ENCODE measurements around the gene NXT1.
"Not testable (repeated sequence)": the region's sequence is repeated elsewhere in the genome, so short reads cannot be mapped to it uniquely, and the experiment has no call there.

The NXT1 gene

GRCh38 chr20:23341073-23341472 is 9.5 kb upstream of the NXT1 start:
- no peak for DNase-seq (ENCODE audit: extremely low spot score)
- ChIA-PET CTCF (interaction anchor here (0.6 to 3.7 kb wide), 6 partner anchors 9 to 650 kb away, joined by 3 to 24 read pairs (median 4); partner anchors contain the start of gene NXT1), POLR2A (interaction anchor here (1.9 to 3.7 kb wide), 3 partner anchors 9 to 650 kb away, joined by 6 to 39 read pairs (median 11); partner anchors contain the start of gene NXT1)
- TF ChIP-seq FOXM1 (IDR thresholded peaks at IDR 0.05; ENCODE audit: borderline replicate concordance) (no peak), TARDBP (IDR thresholded peaks at IDR 0.05) (no peak), LEF1 (IDR thresholded peaks at IDR 0.05; ENCODE audit: borderline replicate concordance) (no peak), HDGF (IDR thresholded peaks at IDR 0.05; ENCODE audit: borderline replicate concordance) (no peak), SP1 (IDR thresholded peaks at IDR 0.05) (no peak), NFRKB (IDR thresholded peaks at IDR 0.05) (no peak)

DNA sequence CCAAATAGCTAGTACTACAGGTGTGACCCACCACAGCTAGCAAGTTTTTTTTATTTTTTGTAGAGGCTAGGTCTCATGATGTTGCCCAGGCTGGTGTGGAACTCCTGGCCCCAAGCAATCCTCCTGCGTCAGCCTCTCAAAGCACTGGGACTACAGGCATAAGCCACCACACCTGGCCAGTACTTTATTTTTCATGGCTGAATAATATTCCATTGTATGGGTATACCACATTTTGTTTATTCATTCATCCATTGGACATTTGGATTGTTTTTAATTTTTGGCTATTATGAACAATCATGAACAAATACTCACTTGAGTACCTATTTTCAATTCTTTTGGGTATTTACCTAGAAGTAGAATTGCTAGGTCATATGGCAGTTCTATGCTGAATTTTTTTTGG is 7.0 kb upstream of the NXT1 start:
- no peak for TF ChIP-seq ELF4 (IDR thresholded peaks at IDR 0.05)
- TF ChIP-seq FOXA1 (IDR thresholded peaks at IDR 0.05) = no peak
- no peak for TF ChIP-seq TARDBP (IDR thresholded peaks at IDR 0.05)
- TF ChIP-seq SP1 (IDR thresholded peaks at IDR 0.05) = no peak
- TF ChIP-seq ZNF384 (IDR thresholded peaks at IDR 0.05) = no peak
- no peak for TF ChIP-seq CTBP1 (IDR thresholded peaks at IDR 0.05; ENCODE audit: borderline replicate concordance)
- no peak for TF ChIP-seq LEF1 (IDR thresholded peaks at IDR 0.05; ENCODE audit: borderline replicate concordance)
- no peak for TF ChIP-seq HDGF (IDR thresholded peaks at IDR 0.05; ENCODE audit: borderline replicate concordance)
- no peak for TF ChIP-seq L3MBTL2 (conservative IDR thresholded peaks at IDR 0.05)
- TF ChIP-seq ARNT (IDR thresholded peaks at IDR 0.05) = no peak
- no peak for TF ChIP-seq NFRKB (IDR thresholded peaks at IDR 0.05)
- no peak for TF ChIP-seq SUZ12 (IDR thresholded peaks at IDR 0.05)
- no peak for TF ChIP-seq FOXM1 (IDR thresholded peaks at IDR 0.05; ENCODE audit: borderline replicate concordance)
- TF ChIP-seq BHLHE40 (IDR thresholded peaks at IDR 0.05; ENCODE audit: borderline replicate concordance) = no peak
- TF ChIP-seq, protein P1, sequence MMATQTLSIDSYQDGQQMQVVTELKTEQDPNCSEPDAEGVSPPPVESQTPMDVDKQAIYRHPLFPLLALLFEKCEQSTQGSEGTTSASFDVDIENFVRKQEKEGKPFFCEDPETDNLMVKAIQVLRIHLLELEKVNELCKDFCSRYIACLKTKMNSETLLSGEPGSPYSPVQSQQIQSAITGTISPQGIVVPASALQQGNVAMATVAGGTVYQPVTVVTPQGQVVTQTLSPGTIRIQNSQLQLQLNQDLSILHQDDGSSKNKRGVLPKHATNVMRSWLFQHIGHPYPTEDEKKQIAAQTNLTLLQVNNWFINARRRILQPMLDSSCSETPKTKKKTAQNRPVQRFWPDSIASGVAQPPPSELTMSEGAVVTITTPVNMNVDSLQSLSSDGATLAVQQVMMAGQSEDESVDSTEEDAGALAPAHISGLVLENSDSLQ (IDR thresholded peaks at IDR 0.05) = no peak
- no peak for TF ChIP-seq FOXK2 (IDR thresholded peaks at IDR 0.05)
- CTCF ChIA-PET = no interaction called here

GRCh38 chr20:23344336-23344735 is 6.3 kb upstream of the NXT1 start:
- ChIA-PET CTCF (no interaction called here), POLR2A (no interaction called here)
- TF ChIP-seq NFRKB (IDR thresholded peaks at IDR 0.05) (no peak), FOXM1 (IDR thresholded peaks at IDR 0.05; ENCODE audit: borderline replicate concordance) (no peak), ELF4 (IDR thresholded peaks at IDR 0.05) (no peak), LEF1 (IDR thresholded peaks at IDR 0.05; ENCODE audit: borderline replicate concordance) (no peak), BHLHE40 (IDR thresholded peaks at IDR 0.05; ENCODE audit: borderline replicate concordance) (no peak), SP1 (IDR thresholded peaks at IDR 0.05) (no peak), HDGF (IDR thresholded peaks at IDR 0.05; ENCODE audit: borderline replicate concordance) (no peak), TARDBP (IDR thresholded peaks at IDR 0.05) (no peak), ARNT (IDR thresholded peaks at IDR 0.05) (no peak), SUZ12 (IDR thresholded peaks at IDR 0.05) (no peak), FOXK2 (IDR thresholded peaks at IDR 0.05) (no peak), CTBP1 (IDR thresholded peaks at IDR 0.05; ENCODE audit: borderline replicate concordance) (no peak), L3MBTL2 (conservative IDR thresholded peaks at IDR 0.05) (no peak), FOXA1 (IDR thresholded peaks at IDR 0.05) (no peak), ZNF384 (IDR thresholded peaks at IDR 0.05) (no peak)
- TF ChIP-seq, protein P1 (IDR thresholded peaks at IDR 0.05) = no peak
- DNase-seq (ENCODE audit: extremely low spot score) = no peak

More for the DNA sequence above, 7.0 kb upstream of the NXT1 start:
- POLR2A ChIA-PET = no interaction called here
- DNase-seq (ENCODE audit: extremely low spot score) = no peak

GRCh38 chr20:23346002-23346401 is 4.6 kb upstream of the NXT1 start:
- POLR2A ChIA-PET = no interaction called here
- CTCF ChIA-PET = interaction anchor here (0.5 kb wide), 1 partner anchor 73 kb away, joined by 3 read pairs; no protein-coding TSS in a partner anchor

DNA sequence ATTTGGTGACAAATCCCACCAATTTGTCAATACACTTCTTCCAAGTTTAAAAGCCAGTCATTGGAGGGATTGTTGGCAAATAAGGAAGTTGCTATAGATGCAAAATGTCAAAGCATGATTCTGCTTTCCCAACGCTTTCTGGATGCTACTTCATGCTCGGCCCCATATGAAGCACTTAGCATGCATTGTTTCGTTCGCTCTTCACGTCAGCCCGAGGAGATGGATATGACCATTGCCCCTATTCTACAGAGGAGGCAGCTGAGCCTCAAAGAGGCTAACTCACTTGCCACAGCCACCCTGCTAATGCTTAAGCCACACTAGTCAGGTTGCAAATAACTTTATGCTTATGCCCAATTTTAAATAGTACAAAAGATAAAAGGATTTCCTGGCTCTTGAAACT is 2.8 kb upstream of the NXT1 start:
- POLR2A ChIA-PET = no interaction called here

More at GRCh38 chr20:23346002-23346401, 4.6 kb upstream of the NXT1 start:
- TF ChIP-seq FOXK2 (IDR thresholded peaks at IDR 0.05) (no peak), L3MBTL2 (conservative IDR thresholded peaks at IDR 0.05) (no peak), NFRKB (IDR thresholded peaks at IDR 0.05) (no peak), HDGF (IDR thresholded peaks at IDR 0.05; ENCODE audit: borderline replicate concordance) (no peak), FOXM1 (IDR thresholded peaks at IDR 0.05; ENCODE audit: borderline replicate concordance) (no peak), CTBP1 (IDR thresholded peaks at IDR 0.05; ENCODE audit: borderline replicate concordance) (no peak)
- DNase-seq (ENCODE audit: extremely low spot score) = no peak

GRCh38 chr20:23348510-23348909 is 2.1 kb upstream of the NXT1 start:
- POLR2A ChIA-PET = interaction anchor here (2.3 kb wide), 1 partner anchor 12 kb away, joined by 6 read pairs; no protein-coding TSS in a partner anchor
- CTCF ChIA-PET; DNase-seq (ENCODE audit: extremely low spot score): not testable (repeated sequence)

More for the DNA sequence above, 2.8 kb upstream of the NXT1 start:
- TF ChIP-seq NFRKB (IDR thresholded peaks at IDR 0.05) = no peak
- no peak for TF ChIP-seq FOXK2 (IDR thresholded peaks at IDR 0.05)
- TF ChIP-seq BHLHE40 (IDR thresholded peaks at IDR 0.05; ENCODE audit: borderline replicate concordance) = no peak
- no peak for TF ChIP-seq ELF4 (IDR thresholded peaks at IDR 0.05)
- DNase-seq (ENCODE audit: extremely low spot score) = no peak
- CTCF ChIA-PET = no interaction called here

- ChIA-PET POLR2A (interaction anchor here (0.6 to 3.7 kb wide), 35 partner anchors 9 to 658 kb away, joined by 3 to 67 read pairs (median 4); partner anchors contain the start of genes GZF1 and NAPB), CTCF (interaction anchor here (0.6 to 1.8 kb wide), 7 partner anchors 9 to 298 kb away, joined by 3 to 8 read pairs (median 5); no protein-coding TSS in a partner anchor)
- peak; percentile 64 for DNase-seq (ENCODE audit: extremely low spot score)
- TF ChIP-seq SP1 (IDR thresholded peaks at IDR 0.05) (no peak), FOXA1 (IDR thresholded peaks at IDR 0.05) (no peak), CTBP1 (IDR thresholded peaks at IDR 0.05; ENCODE audit: borderline replicate concordance) (no peak), HDGF (IDR thresholded peaks at IDR 0.05; ENCODE audit: borderline replicate concordance) (no peak), FOXK2 (IDR thresholded peaks at IDR 0.05) (no peak), SUZ12 (IDR thresholded peaks at IDR 0.05) (no peak), ELF4 (IDR thresholded peaks at IDR 0.05) (no peak)
- TF ChIP-seq, protein P1 (IDR thresholded peaks at IDR 0.05) = no peak
Measured at GRCh38 chr20:23349338-23350195, 1.0 kb upstream of the NXT1 start.

Data from HEK293T (cell line).